SK-N-SH (cell line): ENCODE results near the gene RNLS. TPM values are rescaled to one million over a fixed set of nuclear protein-coding genes. Genes with fewer than 3 reads are reported as not detected.

Experiments used
- CTCF ChIA-PET: fragments of 300-600, 350-600 bp; formaldehyde crosslinking; extraction: SDS; loops from one replicate; lab custom pipeline; 2021; lab: Yijun Ruan, JAX
- POLR2A ChIA-PET: fragments of 350-600 bp; sonication (Branson Sonifier 250); formaldehyde crosslinking; extraction: SDS; loops from one replicate; lab custom pipeline; 2020; ENCODE audit warnings: antibody characterized with exemption, inconsistent platforms; lab: Yijun Ruan, JAX
- DNase-seq: peaks from one replicate; pipeline ENCODE4 v3.0.0; 2012
- H2AFZ ChIP-seq: fragments of 200-600 bp; sonication (generic); 2 replicates; pipeline ENCODE4 v1.8.1; 2016; ENCODE audit warnings: antibody characterized with exemption, mild to moderate bottlenecking, low read depth
- H3F3A ChIP-seq: fragments of 200-600 bp; sonication (generic); replicated peaks from 2 replicates; pipeline ENCODE3; 2016; ENCODE audit warnings: antibody characterized with exemption, mild to moderate bottlenecking; ENCODE audit not compliant: insufficient read depth
- H3K27ac ChIP-seq, 2 experiments: fragments of 200-500 bp in 1 of 2; fragments of 200-600 bp in 1 of 2; sonication (Bioruptor generic) in 1 of 2; sonication (generic), shearing (Covaris generic) in 1 of 2; 2 replicates each; pipeline versions ENCODE4 v1.5.1 to v1.6.1; 2014 to 2016; ENCODE audit warnings: low read depth in 2 of 2, inconsistent platforms in 1 of 2, low read length in 1 of 2, mild to moderate bottlenecking in 1 of 2, mixed read lengths in 1 of 2
- H3K27me3 ChIP-seq: fragments of 200-600 bp; sonication (generic), shearing (Covaris generic); 2 replicates; pipeline ENCODE4 v1.6.1; 2016; ENCODE audit warnings: mixed run types; ENCODE audit not compliant: insufficient read depth
- H3K36me3 ChIP-seq, 2 experiments: fragments of 200-500 bp in 1 of 2; fragments of 200-600 bp in 1 of 2; sonication (Bioruptor generic) in 1 of 2; sonication (generic) in 1 of 2; replicated peaks in 1 of 2; 2 replicates each; pipeline versions ENCODE3 to v1.5.1; 2014 to 2016; ENCODE audit warnings: low read length in 1 of 2, mild to moderate bottlenecking in 1 of 2; ENCODE audit not compliant: insufficient read depth in 2 of 2, control insufficient read depth in 1 of 2
- H3K4me1 ChIP-seq, 2 experiments: fragments of 200-500 bp in 1 of 2; fragments of 200-600 bp in 1 of 2; sonication (Bioruptor generic) in 1 of 2; sonication (generic), shearing (Covaris generic) in 1 of 2; 2 replicates each; pipeline versions ENCODE4 v1.5.1 to v1.6.1; 2014 to 2016; ENCODE audit warnings: low read depth in 1 of 2, low read length in 1 of 2, mixed run types in 1 of 2; ENCODE audit not compliant: insufficient read depth in 2 of 2, control insufficient read depth in 1 of 2
- H3K4me2 ChIP-seq: fragments of 200-600 bp; sonication (generic), shearing (Covaris generic); 2 replicates; pipeline ENCODE4 v1.6.1; 2017; ENCODE audit warnings: mixed run types
- H3K4me3 ChIP-seq, 2 experiments: fragments of 200-500 bp in 1 of 2; fragments of 200-600 bp in 1 of 2; sonication (Bioruptor generic) in 1 of 2; sonication (generic), shearing (Covaris generic) in 1 of 2; 2 replicates each; pipeline versions ENCODE4 v1.5.1 to v1.8.1; 2014 to 2016; ENCODE audit warnings: low read depth in 2 of 2, inconsistent platforms in 1 of 2, low read length in 1 of 2, mild to moderate bottlenecking in 1 of 2, mixed read lengths in 1 of 2, moderate library complexity in 1 of 2
- H3K79me2 ChIP-seq: fragments of 200-600 bp; sonication (generic); 2 replicates; pipeline ENCODE4 v1.8.1; 2017; ENCODE audit warnings: mild to moderate bottlenecking; ENCODE audit not compliant: insufficient read depth
- H3K9ac ChIP-seq: fragments of 200-600 bp; sonication (generic); 2 replicates; pipeline ENCODE4 v1.6.1; 2017; ENCODE audit warnings: mixed run types
- H3K9me2 ChIP-seq: fragments of 200-600 bp; sonication (generic); 2 replicates; pipeline ENCODE4 v1.6.1; 2017; ENCODE audit warnings: mixed run types
- H3K9me3 ChIP-seq: fragments of 200-600 bp; sonication (generic); 2 replicates; pipeline ENCODE4 v1.6.1; 2017; ENCODE audit warnings: mixed run types, mild to moderate bottlenecking, moderate library complexity
- H4K20me1 ChIP-seq: fragments of 200-600 bp; sonication (generic); 2 replicates; pipeline ENCODE4 v1.6.1; 2017; ENCODE audit warnings: mild to moderate bottlenecking, mixed run types; ENCODE audit not compliant: insufficient read depth
- ELF1 ChIP-seq: IDR thresholded peaks from 2 replicates; pipeline ENCODE4 v1.4.0; 2012
- EZH2phosphoT487 ChIP-seq: fragments of 200-600 bp; sonication (generic); IDR thresholded peaks from 2 replicates; pipeline ENCODE4 v1.6.1; 2017; ENCODE audit warnings: low read depth, mixed run types, mild to moderate bottlenecking, antibody characterized with exemption, moderate library complexity, borderline replicate concordance
- GABPA ChIP-seq: IDR thresholded peaks from 2 replicates; pipeline ENCODE4 v1.4.0; 2012; ENCODE audit warnings: low read depth, mild to moderate bottlenecking
- MAX ChIP-seq: IDR thresholded peaks from 2 replicates; pipeline ENCODE4 v1.4.0; 2012; ENCODE audit warnings: low read depth
- NFIC ChIP-seq: IDR thresholded peaks from 2 replicates; pipeline ENCODE4 v1.4.0; 2012; ENCODE audit warnings: borderline replicate concordance
- NRF1 ChIP-seq: IDR thresholded peaks from 2 replicates; pipeline ENCODE4 v1.6.1; 2012; ENCODE audit warnings: low read depth, mild to moderate bottlenecking, low read length
- POLR2AphosphoS5 ChIP-seq: IDR thresholded peaks from 2 replicates; pipeline ENCODE4 v1.6.1; 2012; ENCODE audit warnings: low read depth, low read length
- RFX5 ChIP-seq: IDR thresholded peaks from 2 replicates; pipeline ENCODE4 v1.6.1; 2012; ENCODE audit warnings: mild to moderate bottlenecking, improper control_type of control experiment, low read length
- SIN3A ChIP-seq: IDR thresholded peaks from 2 replicates; pipeline ENCODE4 v1.6.1; 2012; ENCODE audit warnings: low read depth, mild to moderate bottlenecking, low read length, moderate library complexity, borderline replicate concordance
- SMC3 ChIP-seq: IDR thresholded peaks from 2 replicates; pipeline ENCODE4 v1.6.1; 2012; ENCODE audit warnings: low read depth, low read length, improper control_type of control experiment
- TEAD4 ChIP-seq: IDR thresholded peaks from 2 replicates; pipeline ENCODE4 v1.4.0; 2012; ENCODE audit warnings: mild to moderate bottlenecking, borderline replicate concordance; ENCODE audit not compliant: insufficient read depth
- USF1 ChIP-seq: IDR thresholded peaks from 2 replicates; pipeline ENCODE4 v1.4.0; 2012; ENCODE audit warnings: low read depth, borderline replicate concordance
- ZBTB33 ChIP-seq: IDR thresholded peaks from 2 replicates; pipeline ENCODE4 v1.4.0; 2012; ENCODE audit warnings: low read depth, borderline replicate concordance
- polyA plus RNA-seq, 3 experiments: library from polyadenylated mRNA; depleted of rRNA; stranded (reverse); fragments of >200 nt; gene quantifications; 2 replicates each; pipeline ENCODE4 v1.2.3, GENCODE V29; 2012

The RNLS gene
- polyA plus RNA-seq, 1 of the 3 experiments (the other 2 are of a cell fraction) = not detected

- Histone ChIP-seq H3K79me2 (no peaks in the 10 kb centered on the region), H3K4me2 (no peak overlapping the region), H3K4me3 (no peak overlapping the region), H3K9me3 (no peaks in the 10 kb centered on the region), H3K36me3 (no peaks in the 10 kb centered on the region), H3K9me2 (no peaks in the 10 kb centered on the region), H3K27me3 (no peaks in the 10 kb centered on the region), H4K20me1 (no peaks in the 10 kb centered on the region), H3F3A (no peaks in the 10 kb centered on the region), H2AFZ (no peak overlapping the region), H3K9ac (no peak overlapping the region), H3K4me1 (no peaks in the 10 kb centered on the region; a peak in 2 of 4 replicates), H3K27ac (no peak overlapping the region)
- DNase-seq = no peak
- POLR2A ChIA-PET = no interaction called here
- TF ChIP-seq USF1 = no peak
- no peak for TF ChIP-seq SIN3A
- CTCF ChIA-PET = no interaction called here
Measured at GRCh38 chr10:88440541-88440940, 142.6 kb downstream of the RNLS start.

- POLR2A ChIA-PET = no interaction called here
- Histone ChIP-seq H3F3A (no peaks in the 10 kb centered on the region), H3K4me3 (no peak overlapping the region), H3K27me3 (no peaks in the 10 kb centered on the region), H3K4me1 (no peaks in the 10 kb centered on the region; a peak in 2 of 4 replicates), H3K9ac (no peak overlapping the region), H3K9me2 (no peaks in the 10 kb centered on the region), H4K20me1 (no peaks in the 10 kb centered on the region), H3K36me3 (no peaks in the 10 kb centered on the region), H3K9me3 (no peaks in the 10 kb centered on the region), H2AFZ (no peak overlapping the region), H3K4me2 (no peak overlapping the region), H3K79me2 (no peaks in the 10 kb centered on the region), H3K27ac (no peak overlapping the region)
- DNase-seq = no peak
- no peak for TF ChIP-seq ZBTB33
- no peak for TF ChIP-seq POLR2AphosphoS5
- TF ChIP-seq NRF1 = no peak
- TF ChIP-seq TEAD4 = no peak
- TF ChIP-seq EZH2phosphoT487 = no peak
- no peak for TF ChIP-seq SMC3
- no peak for TF ChIP-seq GABPA
- TF ChIP-seq SIN3A = no peak
- TF ChIP-seq RFX5 = no peak
- no peak for TF ChIP-seq NFIC
- no peak for TF ChIP-seq ELF1
- no peak for TF ChIP-seq MAX
- CTCF ChIA-PET = no interaction called here
Measured at GRCh38 chr10:88439932-88440331, 143.2 kb downstream of the RNLS start.
